Keratinocyte (primary cell): ENCODE measurements around the gene ZBTB43.

ENCODE experiments used
- EZH2 ChIP-seq: IDR thresholded peaks from one replicate; pipeline ENCODE4 v1.6.1; 2012; ENCODE audit warnings: inconsistent platforms, mild to moderate bottlenecking, low read length, moderate library complexity
- TF ChIP-seq, protein P1 (sequence below), 3 experiments: IDR thresholded peaks in 1 of 3; conservative IDR thresholded peaks in 1 of 3; optimal IDR thresholded peaks in 1 of 3; 2 replicates in 2 of 3; 3 replicates in 1 of 3; pipeline versions ENCODE3 to v1.5.1; 2011; ENCODE audit warnings: low read length in 3 of 3, mild to moderate bottlenecking in 3 of 3, moderate library complexity in 2 of 3, control low read depth in 1 of 3, inconsistent platforms in 1 of 3; ENCODE audit not compliant: insufficient read depth in 2 of 3; ENCODE audit errors: extremely low read depth in 1 of 3

DNA sequence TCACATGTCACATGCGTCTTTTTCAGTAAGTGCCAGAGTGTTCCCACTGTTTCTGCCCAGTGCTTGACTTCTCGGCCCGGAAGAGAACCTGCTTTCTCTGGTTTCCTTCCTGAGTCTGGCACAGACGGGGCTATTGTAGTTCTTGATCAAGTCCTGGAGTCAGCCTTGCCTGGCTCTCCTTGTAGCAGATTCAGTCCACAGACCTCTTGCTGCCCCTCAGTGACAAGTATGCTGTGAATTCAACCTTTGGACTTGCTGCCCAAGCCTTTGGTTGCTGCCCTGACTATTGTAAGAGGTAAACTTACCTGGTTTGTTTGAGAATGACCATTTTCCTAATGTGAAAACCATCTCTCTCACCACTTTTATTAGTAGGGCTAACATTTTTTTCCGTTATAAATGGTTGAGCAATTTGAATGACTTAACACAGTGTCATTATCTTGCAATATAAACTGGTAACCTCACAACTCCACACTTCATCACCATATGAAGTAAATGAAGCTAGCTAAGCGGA is 80.3 kb downstream of the ZBTB43 start:
- TF ChIP-seq, protein P1, sequence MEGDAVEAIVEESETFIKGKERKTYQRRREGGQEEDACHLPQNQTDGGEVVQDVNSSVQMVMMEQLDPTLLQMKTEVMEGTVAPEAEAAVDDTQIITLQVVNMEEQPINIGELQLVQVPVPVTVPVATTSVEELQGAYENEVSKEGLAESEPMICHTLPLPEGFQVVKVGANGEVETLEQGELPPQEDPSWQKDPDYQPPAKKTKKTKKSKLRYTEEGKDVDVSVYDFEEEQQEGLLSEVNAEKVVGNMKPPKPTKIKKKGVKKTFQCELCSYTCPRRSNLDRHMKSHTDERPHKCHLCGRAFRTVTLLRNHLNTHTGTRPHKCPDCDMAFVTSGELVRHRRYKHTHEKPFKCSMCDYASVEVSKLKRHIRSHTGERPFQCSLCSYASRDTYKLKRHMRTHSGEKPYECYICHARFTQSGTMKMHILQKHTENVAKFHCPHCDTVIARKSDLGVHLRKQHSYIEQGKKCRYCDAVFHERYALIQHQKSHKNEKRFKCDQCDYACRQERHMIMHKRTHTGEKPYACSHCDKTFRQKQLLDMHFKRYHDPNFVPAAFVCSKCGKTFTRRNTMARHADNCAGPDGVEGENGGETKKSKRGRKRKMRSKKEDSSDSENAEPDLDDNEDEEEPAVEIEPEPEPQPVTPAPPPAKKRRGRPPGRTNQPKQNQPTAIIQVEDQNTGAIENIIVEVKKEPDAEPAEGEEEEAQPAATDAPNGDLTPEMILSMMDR (optimal IDR thresholded peaks at IDR 0.05 in 1 of 3, IDR thresholded peaks at IDR 0.05 in 1 of 3, conservative IDR thresholded peaks at IDR 0.05 in 1 of 3; ENCODE audit: extremely low read depth in 1 of 3, insufficient read depth in 2 of 3, low read length in 3 of 3), result no peak
- no peak for TF ChIP-seq EZH2
